Type B pancreatic cell (in vitro differentiated cells): Measurements from ENCODE around the gene NDE1. TPM values are rescaled to one million over a fixed set of nuclear protein-coding genes. Genes with fewer than 3 reads are reported as not detected.

ENCODE experiments used
- DNase-seq: peaks from one replicate; pipeline ENCODE4 v3.0.0; 2021; ENCODE audit warnings: mixed read lengths; ENCODE audit not compliant: unreplicated experiment; ENCODE audit errors: extremely low spot score
- H3K27ac Mint-ChIP-seq: 2 replicates; pipeline ENCODE4 v1.8.0; 2021; ENCODE audit warnings: mild to moderate bottlenecking, mixed read lengths
- H3K27me3 Mint-ChIP-seq: 2 replicates; pipeline ENCODE4 v1.8.0; 2021; ENCODE audit warnings: mixed read lengths
- H3K36me3 Mint-ChIP-seq: 2 replicates; pipeline ENCODE4 v1.8.0; 2021; ENCODE audit warnings: mixed read lengths
- H3K4me1 Mint-ChIP-seq: one replicate; pipeline ENCODE4 v1.8.0; 2021; ENCODE audit warnings: mixed read lengths; ENCODE audit not compliant: unreplicated experiment
- H3K4me3 Mint-ChIP-seq: 2 replicates; pipeline ENCODE4 v1.8.0; 2021; ENCODE audit warnings: mild to moderate bottlenecking, mixed read lengths
- H3K9me3 Mint-ChIP-seq: 2 replicates; pipeline ENCODE4 v1.8.0; 2021; ENCODE audit warnings: mixed read lengths
- total RNA-seq: library from RNA; stranded (reverse); gene quantifications from 2 replicates; pipeline ENCODE4 v1.2.1, GENCODE V29; 2021; ENCODE audit warnings: low replicate concordance
- TF ChIP-seq, protein P1 (sequence below): fragments of 200-600 bp; sonication (generic); conservative IDR thresholded peaks from 2 replicates; pipeline ENCODE4 v1.5.0; 2021; ENCODE audit warnings: antibody characterized with exemption, mild to moderate bottlenecking

Gene NDE1
- total RNA-seq, 1 donor from 2014 or later: 76.4 TPM

DNA sequence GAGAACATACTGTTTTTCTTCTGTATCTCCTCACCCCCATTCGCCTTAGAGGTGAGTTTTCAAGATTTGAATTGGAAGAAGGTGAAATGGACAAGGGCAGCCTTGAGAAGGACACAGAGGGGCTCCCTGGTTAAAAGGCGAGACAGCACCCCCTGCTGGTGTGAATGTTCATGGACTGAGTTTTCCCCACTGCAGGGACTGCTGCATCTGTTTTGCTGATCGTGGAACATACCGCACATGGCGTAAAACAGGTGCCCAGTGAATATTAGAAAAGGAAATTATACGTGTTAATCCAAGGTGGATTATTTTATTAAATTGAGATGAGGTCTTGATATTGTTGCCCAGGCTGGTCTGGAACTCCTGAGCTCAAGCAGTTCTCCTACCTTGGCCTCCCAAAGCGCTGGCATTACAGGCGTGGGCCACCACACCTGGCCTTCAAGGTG is 54.5 kb downstream of the NDE1 start:
- TF ChIP-seq, protein P1, sequence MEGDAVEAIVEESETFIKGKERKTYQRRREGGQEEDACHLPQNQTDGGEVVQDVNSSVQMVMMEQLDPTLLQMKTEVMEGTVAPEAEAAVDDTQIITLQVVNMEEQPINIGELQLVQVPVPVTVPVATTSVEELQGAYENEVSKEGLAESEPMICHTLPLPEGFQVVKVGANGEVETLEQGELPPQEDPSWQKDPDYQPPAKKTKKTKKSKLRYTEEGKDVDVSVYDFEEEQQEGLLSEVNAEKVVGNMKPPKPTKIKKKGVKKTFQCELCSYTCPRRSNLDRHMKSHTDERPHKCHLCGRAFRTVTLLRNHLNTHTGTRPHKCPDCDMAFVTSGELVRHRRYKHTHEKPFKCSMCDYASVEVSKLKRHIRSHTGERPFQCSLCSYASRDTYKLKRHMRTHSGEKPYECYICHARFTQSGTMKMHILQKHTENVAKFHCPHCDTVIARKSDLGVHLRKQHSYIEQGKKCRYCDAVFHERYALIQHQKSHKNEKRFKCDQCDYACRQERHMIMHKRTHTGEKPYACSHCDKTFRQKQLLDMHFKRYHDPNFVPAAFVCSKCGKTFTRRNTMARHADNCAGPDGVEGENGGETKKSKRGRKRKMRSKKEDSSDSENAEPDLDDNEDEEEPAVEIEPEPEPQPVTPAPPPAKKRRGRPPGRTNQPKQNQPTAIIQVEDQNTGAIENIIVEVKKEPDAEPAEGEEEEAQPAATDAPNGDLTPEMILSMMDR: peak; percentile 88
- no peaks in the 10 kb centered on the region for H3K9me3 Mint-ChIP-seq
- H3K27me3 Mint-ChIP-seq: no peaks in the 10 kb centered on the region
- no peak overlapping the region for H3K27ac Mint-ChIP-seq
- H3K36me3 Mint-ChIP-seq: peaks cover 16% of the 10 kb centered on the region
- H3K4me3 Mint-ChIP-seq: no peak overlapping the region
- no peak for DNase-seq
- H3K4me1 Mint-ChIP-seq: no peaks in the 10 kb centered on the region

DNA sequence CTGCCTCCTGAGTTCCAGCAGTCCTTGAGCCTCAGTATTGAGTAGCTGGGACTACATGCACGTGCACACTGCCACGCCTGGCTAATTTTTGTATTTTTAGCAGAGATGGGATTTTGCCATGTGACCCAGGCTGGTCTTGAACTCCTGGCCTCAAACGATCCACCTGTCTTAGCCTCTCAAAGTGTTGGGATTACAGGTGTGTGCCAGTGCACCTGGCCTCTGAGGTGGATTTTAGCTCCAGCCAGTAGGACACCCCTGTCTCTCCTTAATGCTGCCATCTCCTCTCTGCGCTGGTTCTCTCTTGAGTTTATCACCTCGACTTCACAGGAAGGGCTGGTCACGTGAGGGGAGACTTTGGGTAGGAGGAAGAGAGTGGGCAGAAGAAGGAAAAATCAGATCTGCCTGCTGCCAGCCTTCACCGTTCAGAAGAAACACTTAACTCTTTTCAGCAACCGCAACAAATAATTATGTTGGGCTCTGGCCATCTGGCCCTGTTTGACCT is 55.1 kb downstream of the NDE1 start:
- peaks cover 12% of the 10 kb centered on the region for H3K36me3 Mint-ChIP-seq
- TF ChIP-seq, protein P1: no peak
- H3K4me3 Mint-ChIP-seq: no peak overlapping the region
- no peaks in the 10 kb centered on the region for H3K9me3 Mint-ChIP-seq
- H3K27me3 Mint-ChIP-seq: no peaks in the 10 kb centered on the region
- no peaks in the 10 kb centered on the region for H3K4me1 Mint-ChIP-seq
- no peak overlapping the region for H3K27ac Mint-ChIP-seq
- no peak for DNase-seq

DNA sequence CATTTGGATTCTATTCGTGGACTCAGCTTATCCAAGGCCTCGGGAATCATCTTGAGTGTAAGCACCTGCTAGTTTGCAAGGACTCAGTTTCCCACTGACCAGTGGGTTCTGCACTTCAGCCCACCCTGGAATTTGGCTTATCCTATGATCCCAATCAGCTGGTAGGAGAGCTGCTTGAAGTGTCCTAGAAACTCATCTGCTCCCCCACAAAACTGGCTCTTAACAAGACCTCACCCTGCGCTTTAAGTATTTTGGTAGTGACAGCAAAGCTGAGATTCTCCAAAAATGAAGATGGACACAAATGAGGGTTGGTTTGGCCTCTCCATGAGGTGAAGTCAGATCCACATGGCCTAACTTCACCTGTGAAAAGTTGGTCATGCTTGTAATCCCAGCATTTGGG is 57.3 kb downstream of the NDE1 start:
- Mint-ChIP-seq H3K27ac (no peak overlapping the region), H3K4me1 (no peaks in the 10 kb centered on the region), H3K4me3 (no peak overlapping the region), H3K36me3 (peaks cover 11% of the 10 kb centered on the region), H3K9me3 (no peaks in the 10 kb centered on the region), H3K27me3 (no peaks in the 10 kb centered on the region)
- TF ChIP-seq, protein P1: no peak
- DNase-seq: no peak

DNA sequence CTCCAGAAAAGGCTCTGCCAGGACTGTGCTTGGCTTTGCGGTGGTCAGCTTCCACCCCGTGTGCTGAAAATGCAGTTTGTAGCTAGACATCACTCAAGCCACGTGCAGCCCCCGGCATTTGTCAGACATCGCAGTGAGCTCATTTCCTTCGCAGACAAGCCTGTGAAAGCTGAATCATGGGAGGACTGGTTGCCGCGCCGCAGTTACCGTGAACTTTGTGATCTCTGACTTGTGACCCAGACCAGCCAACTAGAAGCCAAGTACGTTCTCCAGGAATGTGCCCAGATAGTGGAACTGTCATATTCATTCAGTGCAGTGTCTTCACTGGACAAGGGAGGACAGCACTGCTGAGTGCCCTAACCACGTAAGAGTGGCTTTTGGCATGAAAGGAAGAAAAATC is 58.1 kb downstream of the NDE1 start:
- Mint-ChIP-seq H3K36me3 (peaks cover 7% of the 10 kb centered on the region), H3K27me3 (no peaks in the 10 kb centered on the region), H3K27ac (no peak overlapping the region), H3K9me3 (no peaks in the 10 kb centered on the region), H3K4me3 (no peak overlapping the region), H3K4me1 (no peaks in the 10 kb centered on the region)
- no peak for DNase-seq
- TF ChIP-seq, protein P1: no peak

DNA sequence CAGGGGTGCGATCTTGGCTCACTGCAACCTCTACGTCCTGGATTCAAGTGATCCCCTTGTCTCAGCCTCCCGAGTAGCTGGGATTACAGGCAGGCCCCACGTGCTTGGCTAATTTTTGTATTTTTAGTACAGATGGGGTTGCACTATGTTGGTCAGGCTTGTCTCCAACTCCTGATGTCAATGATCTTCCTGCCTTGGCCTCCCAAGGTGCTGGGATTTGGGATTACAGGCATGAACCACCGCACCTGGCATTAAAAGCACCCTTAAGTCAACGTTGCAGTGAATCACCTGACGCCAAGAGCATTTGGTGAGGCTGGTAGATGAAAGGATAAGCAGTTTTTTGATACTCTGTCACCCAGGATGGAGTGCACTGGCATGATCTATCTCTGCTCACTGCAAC is 59.0 kb downstream of the NDE1 start:
- H3K36me3 Mint-ChIP-seq: peaks cover 7% of the 10 kb centered on the region
- H3K27ac Mint-ChIP-seq: no peak overlapping the region
- H3K27me3 Mint-ChIP-seq: no peaks in the 10 kb centered on the region
- no peaks in the 10 kb centered on the region for H3K4me1 Mint-ChIP-seq
- no peak overlapping the region for H3K4me3 Mint-ChIP-seq
- no peak for DNase-seq
- no peaks in the 10 kb centered on the region for H3K9me3 Mint-ChIP-seq
- TF ChIP-seq, protein P1: no peak
